CD14-positive monocyte (primary cell): ENCODE results near the gene OR4D9. TPM values are rescaled to one million over a fixed set of nuclear protein-coding genes. Genes with fewer than 3 reads are reported as not detected.

Experiments used
- DNase-seq, 3 donors: peaks; one replicate each; pipeline ENCODE4 v3.0.0-alpha.2; 2011 to 2022
- H2AFZ ChIP-seq: 2 replicates; pipeline ENCODE4 v1.6.0; 2012; ENCODE audit warnings: mild to moderate bottlenecking, low read depth, low read length, inconsistent platforms; ENCODE audit not compliant: insufficient read depth, poor library complexity, severe bottlenecking
- H3K27ac ChIP-seq, 2 donors: 1 replicate in 1 of 2; 2 replicates in 1 of 2; pipeline ENCODE4 v1.5.1; 2012 to 2013; ENCODE audit warnings: low read length in 2 of 2, control low read depth in 1 of 2, inconsistent platforms in 1 of 2, low read depth in 1 of 2, mild to moderate bottlenecking in 1 of 2
- H3K27me3 ChIP-seq, 2 donors: one replicate each; pipeline versions ENCODE4 v1.6.0 to v1.6.1; 2011 to 2013; ENCODE audit warnings: low read length in 2 of 2; ENCODE audit not compliant: control insufficient read depth in 2 of 2, insufficient read depth in 2 of 2
- H3K36me3 ChIP-seq, 2 donors: replicated peaks in 1 of 2; 1 replicate in 1 of 2; 2 replicates in 1 of 2; pipeline versions ENCODE4 v1.5.1 to v1.6.1; 2012 to 2013; ENCODE audit warnings: low read length in 2 of 2, control low read depth in 1 of 2, inconsistent platforms in 1 of 2, mild to moderate bottlenecking in 1 of 2; ENCODE audit not compliant: insufficient read depth in 2 of 2, control insufficient read depth in 1 of 2
- H3K4me1 ChIP-seq, 2 donors: 1 replicate in 1 of 2; 2 replicates in 1 of 2; pipeline versions ENCODE4 v1.5.1 to v1.6.1; 2012 to 2013; ENCODE audit warnings: low read length in 2 of 2, control low read depth in 1 of 2, inconsistent platforms in 1 of 2, mild to moderate bottlenecking in 1 of 2, moderate library complexity in 1 of 2; ENCODE audit not compliant: insufficient read depth in 2 of 2, control insufficient read depth in 1 of 2
- H3K4me2 ChIP-seq: replicated peaks from 2 replicates; pipeline ENCODE3; 2012; ENCODE audit warnings: low read length, moderate library complexity, mild to moderate bottlenecking; ENCODE audit not compliant: poor library complexity, severe bottlenecking; ENCODE audit errors: extremely low read depth
- H3K4me3 ChIP-seq, 3 experiments: fragments of 200-600 bp in 1 of 3; sonication (generic) in 1 of 3; replicated peaks in 1 of 3; 1 replicate in 2 of 3; 2 replicates in 1 of 3; pipeline ENCODE4 v1.5.1; 2011 to 2013; ENCODE audit warnings: low read length in 3 of 3, mild to moderate bottlenecking in 3 of 3, control low read depth in 2 of 3, low read depth in 2 of 3, inconsistent platforms in 1 of 3, moderate library complexity in 1 of 3
- H3K79me2 ChIP-seq: 2 replicates; pipeline ENCODE4 v1.6.0; 2012; ENCODE audit warnings: mild to moderate bottlenecking, control low read depth, inconsistent platforms, low read length, moderate library complexity; ENCODE audit not compliant: insufficient read depth
- H3K9ac ChIP-seq: 2 replicates; pipeline ENCODE4 v1.6.0; 2017; ENCODE audit warnings: low read length, mild to moderate bottlenecking; ENCODE audit not compliant: insufficient read depth, poor library complexity, severe bottlenecking
- H3K9me3 ChIP-seq, 2 donors: replicated peaks in 1 of 2; 1 replicate in 1 of 2; 2 replicates in 1 of 2; pipeline versions ENCODE4 v1.5.1 to v1.6.1; 2012 to 2013; ENCODE audit warnings: low read length in 2 of 2, control low read depth in 1 of 2; ENCODE audit not compliant: control insufficient read depth in 1 of 2, insufficient read depth in 1 of 2
- H4K20me1 ChIP-seq: 2 replicates; pipeline ENCODE4 v1.6.0; 2012; ENCODE audit warnings: mild to moderate bottlenecking, low read length, control low read depth, moderate library complexity; ENCODE audit not compliant: insufficient read depth
- H3K27ac Mint-ChIP-seq, 7 donors: one replicate each; pipeline ENCODE4 v1.8.0; 2020; ENCODE audit warnings: mild to moderate bottlenecking in 7 of 7, mixed read lengths in 7 of 7, moderate library complexity in 6 of 7, inconsistent platforms in 2 of 7
- H3K27me3 Mint-ChIP-seq, 3 donors: one replicate each; pipeline ENCODE4 v1.8.0; 2021 to 2022; ENCODE audit warnings: low read depth in 3 of 3, mild to moderate bottlenecking in 3 of 3, mixed read lengths in 3 of 3, moderate library complexity in 3 of 3, inconsistent platforms in 1 of 3
- H3K36me3 Mint-ChIP-seq, 2 donors: one replicate each; pipeline ENCODE4 v1.8.0; 2020; ENCODE audit warnings: mixed read lengths in 2 of 2, inconsistent platforms in 1 of 2, mild to moderate bottlenecking in 1 of 2
- H3K4me1 Mint-ChIP-seq: one replicate; pipeline ENCODE4 v1.8.0; 2020; ENCODE audit warnings: mild to moderate bottlenecking, mixed read lengths
- H3K4me3 Mint-ChIP-seq, 2 donors: one replicate each; pipeline ENCODE4 v1.8.0; 2020; ENCODE audit warnings: mild to moderate bottlenecking in 2 of 2, mixed read lengths in 2 of 2, moderate library complexity in 1 of 2
- H3K9me3 Mint-ChIP-seq, 7 donors: one replicate each; pipeline ENCODE4 v1.8.0; 2020 to 2022; ENCODE audit warnings: mixed read lengths in 7 of 7, mild to moderate bottlenecking in 6 of 7, moderate library complexity in 6 of 7, inconsistent platforms in 2 of 7
- CTCF ChIP-seq: fragments of 200-600 bp; IDR thresholded peaks from one replicate; pipeline ENCODE4 v1.8.0; 2022; ENCODE audit warnings: antibody characterized with exemption, mild to moderate bottlenecking
- whole genome bisulfite sequencing: methylation state at CpG from one replicate; pipeline ENCODE4 v1.1.5; 2013; ENCODE audit warnings: missing lambda C conversion rate; ENCODE audit not compliant: insufficient coverage; 5-methylcytosine and 5-hydroxymethylcytosine counted together
- intact Hi-C, 2 donors: fragments of 100-400 bp; cut with micrococcal nuclease; formaldehyde crosslinking; loops; one replicate each; pipeline versions ENCODE4 v1.15.0 to v1.15.1; 2023
- polyA plus RNA-seq, 3 donors: library from polyadenylated mRNA; depleted of rRNA in 1 of 3; unstranded in 2 of 3; stranded (reverse) in 1 of 3; fragments of 300-500 nt in 2 of 3; fragments of >200 nt in 1 of 3; fragmentation: Illumina TruSeq in 2 of 3; gene quantifications; 1 replicate in 2 of 3; 2 replicates in 1 of 3; pipeline ENCODE4 v1.2.3, GENCODE V29; 2012 to 2021

Gene OR4D9
- polyA plus RNA-seq, 3 donors: not detected

- Histone ChIP-seq H3K79me2 (no peaks in the 10 kb centered on the region), H3K4me1 (peaks cover 0 to 3% of the 10 kb centered on the region in 2 donors), H3K27ac (no peak within 1 kb of the TSS), H3K36me3 (no peaks in the 10 kb centered on the region), H3K9ac (no peak within 1 kb of the TSS), H3K27me3 (no peaks in the 10 kb centered on the region), H3K9me3 (no peaks in the 10 kb centered on the region), H2AFZ (no peak within 1 kb of the TSS), H4K20me1 (no peaks in the 10 kb centered on the region), H3K4me2 (no peak within 1 kb of the TSS), H3K4me3 (no peak within 1 kb of the TSS)
- no peak for TF ChIP-seq CTCF
- Mint-ChIP-seq H3K4me1 (peaks cover 5% of the 10 kb centered on the region), H3K27ac (no peak within 1 kb of the TSS), H3K36me3 (no peaks in the 10 kb centered on the region), H3K4me3 (no peak within 1 kb of the TSS), H3K9me3 (peaks cover 0 to 4% (median 2%) of the 10 kb centered on the region in 7 donors), H3K27me3 (peaks cover 0 to 3% (median 3%) of the 10 kb centered on the region in 3 donors)
- no peak for DNase-seq
- intact Hi-C loops: no loop called here
Observed at GRCh38 chr11:59473015-59473414, 38.3 kb upstream of the OR4D9 start, which contains the start of gene OR4D10. Gene OR4D10, plus strand, starts transcription at chr11:59473315. Its CDS starts 4,115 bp downstream, at chr11:59477430.

GRCh38 chr11:59475176-59475575 lies 36.2 kb upstream of the OR4D9 start:
- Histone ChIP-seq H3K27ac (no peak overlapping the region), H2AFZ (no peak overlapping the region), H3K4me2 (no peak overlapping the region), H3K9me3 (no peaks in the 10 kb centered on the region), H3K27me3 (no peaks in the 10 kb centered on the region), H3K9ac (no peak overlapping the region), H3K36me3 (no peaks in the 10 kb centered on the region), H3K4me3 (no peak overlapping the region), H3K79me2 (no peaks in the 10 kb centered on the region), H3K4me1 (peaks cover 0 to 3% of the 10 kb centered on the region in 2 donors), H4K20me1 (no peaks in the 10 kb centered on the region)
- DNase-seq: no peak
- TF ChIP-seq CTCF: no peak
- Mint-ChIP-seq H3K36me3 (no peaks in the 10 kb centered on the region), H3K27ac (peak overlapping the region in 1 of 7 donors; percentile 26), H3K4me3 (no peak overlapping the region), H3K4me1 (peaks cover 8% of the 10 kb centered on the region), H3K9me3 (peaks cover 0 to 2% (median 0%) of the 10 kb centered on the region in 7 donors), H3K27me3 (peaks cover 0 to 3% (median 2%) of the 10 kb centered on the region in 3 donors)
- 29% methylated on average over 4 of the region's 9 CpGs for WGBS
- intact Hi-C loops: no loop called here
